Neural crest cell (in vitro differentiated cells): ENCODE measurements around the gene RASAL1. TPM values are rescaled to one million over a fixed set of nuclear protein-coding genes. Genes with fewer than 3 reads are reported as not detected.

Source experiments
- DNase-seq: peaks from one replicate; pipeline ENCODE4 v3.0.0; 2021; ENCODE audit warnings: low read depth, mixed read lengths, low spot score
- H3K27ac Mint-ChIP-seq: one replicate; pipeline ENCODE4 v1.8.0; 2021; ENCODE audit warnings: mild to moderate bottlenecking, mixed read lengths; ENCODE audit not compliant: unreplicated experiment
- H3K27me3 Mint-ChIP-seq: 2 replicates; pipeline ENCODE4 v1.8.0; 2021; ENCODE audit warnings: low read depth, mild to moderate bottlenecking, mixed read lengths
- H3K36me3 Mint-ChIP-seq: 2 replicates; pipeline ENCODE4 v1.8.0; 2021; ENCODE audit warnings: low read depth, mild to moderate bottlenecking, mixed read lengths
- H3K4me1 Mint-ChIP-seq: 2 replicates; pipeline ENCODE4 v1.8.0; 2021; ENCODE audit warnings: mixed read lengths
- H3K4me3 Mint-ChIP-seq: one replicate; pipeline ENCODE4 v1.8.0; 2021; ENCODE audit warnings: mild to moderate bottlenecking, mixed read lengths
- H3K9me3 Mint-ChIP-seq: 2 replicates; pipeline ENCODE4 v1.8.0; 2021; ENCODE audit warnings: mixed read lengths
- total RNA-seq: library from RNA; stranded (reverse); gene quantifications from 2 replicates; pipeline ENCODE4 v1.2.1, GENCODE V29; 2021
- TF ChIP-seq, protein P1 (sequence below): fragments of 200-600 bp; sonication (generic); conservative IDR thresholded peaks from 2 replicates; pipeline ENCODE4 v1.5.0; 2021; ENCODE audit warnings: antibody characterized with exemption, mild to moderate bottlenecking

Gene RASAL1
- total RNA-seq, 1 donor from 2014 or later, result not detected

DNA sequence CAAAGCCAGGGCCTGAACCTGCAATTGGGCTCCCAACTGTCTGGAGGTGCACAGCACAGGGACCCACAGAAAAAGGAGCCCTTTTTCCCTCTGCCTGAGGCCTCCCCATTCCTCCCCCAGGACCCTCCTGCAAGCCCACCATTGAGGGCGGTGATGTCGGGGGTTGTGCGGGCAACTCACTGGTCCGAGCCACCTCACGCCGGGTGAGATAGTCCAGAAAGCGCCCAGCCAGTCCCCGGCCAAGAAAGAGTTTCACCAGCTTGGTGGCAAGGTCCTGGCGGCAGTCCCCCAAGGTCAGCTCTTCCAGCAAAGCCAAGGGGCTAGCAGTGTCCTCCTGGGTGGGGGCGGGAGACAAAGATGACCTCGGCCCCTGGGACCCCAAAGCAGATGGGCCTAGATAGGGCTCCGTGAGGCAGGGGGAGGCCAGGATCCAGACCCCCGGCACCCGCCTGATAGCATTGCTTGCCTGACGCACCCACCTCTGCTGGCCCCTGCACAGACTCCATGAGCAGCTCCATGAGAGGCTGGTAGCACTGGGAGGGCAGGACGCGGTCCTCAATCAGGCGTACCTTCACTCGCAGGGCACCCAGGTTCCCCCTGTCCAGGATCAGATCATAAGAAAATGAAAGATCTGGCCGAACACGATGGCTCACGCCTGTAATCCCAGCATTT is 20.0 kb downstream of the RASAL1 start:
- H3K4me1 Mint-ChIP-seq, result peaks cover 6% of the 10 kb centered on the region
- no peaks in the 10 kb centered on the region for H3K9me3 Mint-ChIP-seq
- peaks cover 6% of the 10 kb centered on the region for H3K27me3 Mint-ChIP-seq
- no peak for DNase-seq
- H3K27ac Mint-ChIP-seq, result no peak overlapping the region
- TF ChIP-seq, protein P1, sequence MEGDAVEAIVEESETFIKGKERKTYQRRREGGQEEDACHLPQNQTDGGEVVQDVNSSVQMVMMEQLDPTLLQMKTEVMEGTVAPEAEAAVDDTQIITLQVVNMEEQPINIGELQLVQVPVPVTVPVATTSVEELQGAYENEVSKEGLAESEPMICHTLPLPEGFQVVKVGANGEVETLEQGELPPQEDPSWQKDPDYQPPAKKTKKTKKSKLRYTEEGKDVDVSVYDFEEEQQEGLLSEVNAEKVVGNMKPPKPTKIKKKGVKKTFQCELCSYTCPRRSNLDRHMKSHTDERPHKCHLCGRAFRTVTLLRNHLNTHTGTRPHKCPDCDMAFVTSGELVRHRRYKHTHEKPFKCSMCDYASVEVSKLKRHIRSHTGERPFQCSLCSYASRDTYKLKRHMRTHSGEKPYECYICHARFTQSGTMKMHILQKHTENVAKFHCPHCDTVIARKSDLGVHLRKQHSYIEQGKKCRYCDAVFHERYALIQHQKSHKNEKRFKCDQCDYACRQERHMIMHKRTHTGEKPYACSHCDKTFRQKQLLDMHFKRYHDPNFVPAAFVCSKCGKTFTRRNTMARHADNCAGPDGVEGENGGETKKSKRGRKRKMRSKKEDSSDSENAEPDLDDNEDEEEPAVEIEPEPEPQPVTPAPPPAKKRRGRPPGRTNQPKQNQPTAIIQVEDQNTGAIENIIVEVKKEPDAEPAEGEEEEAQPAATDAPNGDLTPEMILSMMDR, result no peak
- no peak overlapping the region for H3K4me3 Mint-ChIP-seq
- H3K36me3 Mint-ChIP-seq, result no peaks in the 10 kb centered on the region

DNA sequence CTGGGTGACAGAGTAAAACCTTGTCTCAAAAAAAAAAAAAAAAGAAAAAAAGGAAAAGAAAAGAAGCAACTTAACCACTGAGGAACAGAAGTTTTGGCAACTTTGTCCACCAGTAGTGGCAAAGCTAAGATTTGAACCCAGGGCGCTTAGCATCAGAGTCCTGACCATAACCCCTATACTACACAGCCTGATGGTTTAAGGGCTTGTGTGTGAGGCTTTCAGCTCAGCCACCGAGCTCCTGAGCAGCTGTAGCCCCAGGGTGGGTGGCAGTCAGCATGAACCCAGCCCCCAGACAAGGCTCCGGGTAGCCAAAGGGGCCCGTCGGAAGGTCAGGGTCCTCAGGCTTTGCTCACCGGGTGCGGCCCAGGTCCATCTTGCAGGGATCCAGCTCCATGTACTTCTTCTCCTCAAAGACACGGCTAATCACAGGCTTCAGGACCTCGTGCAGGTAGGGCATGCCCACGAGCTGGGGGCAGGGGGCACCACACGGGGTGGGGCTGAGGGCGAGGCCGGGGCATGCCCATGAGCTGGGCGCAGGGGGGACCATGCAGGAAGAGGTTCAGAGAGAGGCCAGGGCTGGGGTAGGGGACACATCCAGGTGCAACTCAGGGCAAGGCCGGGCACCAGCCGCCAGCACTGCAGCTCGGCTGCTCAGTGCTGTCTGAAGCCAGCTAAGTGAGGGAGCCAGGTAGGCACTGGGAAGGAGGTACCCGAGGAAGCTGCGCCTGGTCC is 20.9 kb downstream of the RASAL1 start:
- TF ChIP-seq, protein P1, result no peak
- Mint-ChIP-seq H3K9me3 (no peaks in the 10 kb centered on the region), H3K36me3 (no peaks in the 10 kb centered on the region), H3K27me3 (peaks cover 9% of the 10 kb centered on the region), H3K27ac (no peak overlapping the region), H3K4me1 (no peaks in the 10 kb centered on the region), H3K4me3 (no peak overlapping the region)
- DNase-seq, result no peak

DNA sequence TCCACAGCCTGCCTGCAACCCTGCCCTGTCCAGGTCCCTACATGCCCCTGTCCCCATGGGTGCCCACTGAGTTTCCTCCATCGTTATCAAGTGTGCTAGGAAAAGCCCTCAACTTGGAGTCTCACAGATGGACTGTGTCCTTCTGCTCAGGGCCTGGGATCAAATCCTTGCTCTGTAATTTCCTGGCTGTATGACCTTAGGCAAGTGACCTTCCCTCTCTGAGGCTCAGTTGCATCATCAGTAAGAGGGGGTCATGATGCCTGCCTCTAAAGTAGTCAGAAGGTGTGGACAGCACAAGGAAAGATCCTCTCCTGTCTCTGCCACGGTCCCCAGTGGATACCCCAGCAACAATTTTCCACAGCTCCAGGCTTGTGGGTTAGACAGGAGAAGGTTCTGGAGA is 22.2 kb downstream of the RASAL1 start:
- H3K36me3 Mint-ChIP-seq, result no peaks in the 10 kb centered on the region

DNA sequence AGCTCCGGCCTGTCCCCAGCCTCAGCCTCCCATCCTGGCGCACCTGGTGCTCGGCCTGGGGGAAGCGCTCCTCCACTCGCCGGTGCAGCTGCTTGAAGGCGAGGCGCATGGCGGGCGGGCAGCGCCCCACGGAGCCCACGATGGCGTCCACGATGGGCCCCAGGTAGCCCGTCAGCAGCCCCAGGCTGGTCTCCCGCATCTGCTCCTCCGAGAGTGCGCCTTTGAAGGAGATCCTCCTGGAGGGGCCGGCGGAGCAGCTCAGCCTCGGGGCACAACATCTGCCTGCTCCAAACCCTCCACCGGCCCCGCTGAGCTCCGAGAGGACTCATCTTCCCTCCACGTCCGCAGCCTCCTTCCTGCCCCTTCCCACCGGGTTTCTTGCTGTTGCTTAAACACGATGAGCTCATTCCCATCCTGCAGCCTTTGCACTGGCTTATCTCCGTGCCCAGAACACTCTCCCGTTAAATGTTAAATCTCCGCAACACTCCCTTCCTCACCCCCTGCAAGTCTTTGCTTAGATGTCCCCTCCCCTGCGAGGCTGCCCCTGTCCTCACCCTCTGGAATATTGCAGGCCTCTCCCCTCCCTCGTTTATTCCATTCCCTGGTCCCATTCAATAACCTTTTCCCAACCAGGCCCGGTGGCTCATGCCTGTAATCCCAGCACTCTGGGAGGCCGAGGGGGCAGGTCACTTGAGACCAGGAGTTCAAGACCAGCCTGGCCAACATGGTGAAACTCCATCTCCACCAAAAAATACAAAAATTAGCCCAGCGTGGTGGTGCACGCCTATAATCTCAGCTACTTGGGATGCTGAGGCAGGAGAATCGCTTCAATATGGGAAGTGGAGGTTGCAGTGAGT is 23.3 kb downstream of the RASAL1 start:
- Mint-ChIP-seq H3K27ac (peak overlapping the region; percentile 35), H3K27me3 (peaks cover 16% of the 10 kb centered on the region), H3K36me3 (no peaks in the 10 kb centered on the region), H3K4me1 (no peaks in the 10 kb centered on the region), H3K9me3 (no peaks in the 10 kb centered on the region), H3K4me3 (no peak overlapping the region)
- TF ChIP-seq, protein P1, result no peak
- no peak for DNase-seq

More for the DNA sequence above, 22.2 kb downstream of the RASAL1 start:
- Mint-ChIP-seq H3K4me1 (no peaks in the 10 kb centered on the region), H3K9me3 (no peaks in the 10 kb centered on the region), H3K27me3 (peaks cover 12% of the 10 kb centered on the region), H3K27ac (no peak overlapping the region), H3K4me3 (no peak overlapping the region)
- TF ChIP-seq, protein P1, result no peak
- DNase-seq, result no peak

DNA sequence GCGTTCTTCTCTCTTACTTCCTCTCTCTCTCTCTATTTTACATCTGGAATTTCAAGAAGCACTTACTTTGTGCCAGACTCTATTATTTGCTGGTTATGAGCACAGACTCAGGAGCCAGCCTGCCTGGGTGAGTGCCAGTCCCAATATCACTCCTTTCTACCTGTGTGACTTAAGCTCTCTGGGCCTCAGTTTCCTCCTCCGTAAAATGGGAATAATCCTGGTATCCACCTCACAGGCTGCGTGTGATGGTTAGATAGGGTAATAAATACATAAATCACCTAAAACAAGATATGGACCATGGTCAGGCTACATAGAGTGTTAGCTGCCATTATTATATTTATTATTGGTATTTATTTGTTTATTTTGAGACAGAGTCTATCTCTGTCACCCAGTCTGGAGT is 24.3 kb downstream of the RASAL1 start:
- Mint-ChIP-seq H3K27ac (no peak overlapping the region), H3K4me1 (no peaks in the 10 kb centered on the region), H3K27me3 (peaks cover 20% of the 10 kb centered on the region), H3K36me3 (no peaks in the 10 kb centered on the region), H3K9me3 (no peaks in the 10 kb centered on the region), H3K4me3 (no peak overlapping the region)
- TF ChIP-seq, protein P1, result no peak
- no peak for DNase-seq
